HepG2 (cell line): Measurements from ENCODE around the gene UTS2R. TPM values are rescaled to one million over a fixed set of nuclear protein-coding genes. Genes with fewer than 3 reads are reported as not detected.

Experiments
- ARID5B ChIP-seq: IDR thresholded peaks from 2 replicates; pipeline ENCODE4 v1.4.0; 2020; ENCODE audit warnings: mild to moderate bottlenecking, missing genetic modification reagents
- BCL6 ChIP-seq: IDR thresholded peaks from 2 replicates; pipeline ENCODE4 v1.6.1; 2016; ENCODE audit warnings: missing genetic modification reagents, missing compliant biosample characterization
- CEBPG ChIP-seq: IDR thresholded peaks from 2 replicates; pipeline ENCODE4 v1.6.1; 2016
- HOXA3 ChIP-seq: sonication (generic); formaldehyde crosslinking; IDR thresholded peaks from 2 replicates; pipeline ENCODE4 v1.5.0; 2020; ENCODE audit warnings: missing genetic modification reagents
- POLR2AphosphoS2 ChIP-seq: IDR thresholded peaks from 2 replicates; pipeline ENCODE4 v1.6.1; 2011; ENCODE audit warnings: low read depth, low read length, improper control_type of control experiment
- PREB ChIP-seq: sonication (generic); formaldehyde crosslinking; IDR thresholded peaks from 2 replicates; pipeline ENCODE4 v1.4.0; 2020; ENCODE audit warnings: missing genetic modification reagents
- RXRB ChIP-seq: IDR thresholded peaks from 2 replicates; pipeline ENCODE4 v1.6.1; 2016; ENCODE audit warnings: borderline replicate concordance, missing genetic modification reagents, missing compliant biosample characterization
- TRIM24 ChIP-seq: sonication (generic); formaldehyde crosslinking; IDR thresholded peaks from 2 replicates; pipeline ENCODE4 v1.8.0; 2022; ENCODE audit warnings: mild to moderate bottlenecking, missing genetic modification reagents
- ZNF225 ChIP-seq: sonication (generic); formaldehyde crosslinking; IDR thresholded peaks from 2 replicates; pipeline ENCODE4 v1.4.0; 2020; ENCODE audit warnings: mild to moderate bottlenecking, missing genetic modification reagents
- ZNF292 ChIP-seq: sonication (generic); formaldehyde crosslinking; IDR thresholded peaks from 2 replicates; pipeline ENCODE4 v1.8.1; 2022; ENCODE audit warnings: mild to moderate bottlenecking, low read depth, missing genetic modification reagents, borderline replicate concordance
- ZNF589 ChIP-seq: sonication (generic); formaldehyde crosslinking; conservative IDR thresholded peaks from 2 replicates; pipeline ENCODE4 v1.8.0; 2022; ENCODE audit warnings: mild to moderate bottlenecking, moderate library complexity, missing genetic modification reagents
- polyA plus RNA-seq, 8 experiments: library from polyadenylated mRNA; depleted of rRNA in 3 of 8; stranded (reverse) in 7 of 8; unstranded in 1 of 8; fragments of >200 nt; fragmentation: Illumina TruSeq in 4 of 8; extraction: Trizol in 4 of 8; gene quantifications; 2 replicates each; pipeline versions ENCODE4 v1.2.1 to v1.2.3, GENCODE V29; 2011 to 2016; ENCODE audit warnings: low read depth in 4 of 8, missing spikeins in 1 of 8, mixed read lengths in 1 of 8; ENCODE audit not compliant: insufficient read depth in 1 of 8
- total RNA-seq, 5 experiments: library from RNA; depleted of rRNA; stranded (reverse); fragments of >200 nt; fragmentation: Illumina TruSeq; extraction: Trizol; gene quantifications; 2 replicates each; pipeline ENCODE4 v1.2.3, GENCODE V29; 2016; ENCODE audit warnings: low read depth in 1 of 5
- TF ChIP-seq, protein P1 (sequence below): sonication (generic); formaldehyde crosslinking; IDR thresholded peaks from 2 replicates; pipeline ENCODE4 v1.5.0; 2020; ENCODE audit warnings: mild to moderate bottlenecking, missing genetic modification reagents
- TF ChIP-seq, protein P2 (sequence below): sonication (generic); formaldehyde crosslinking; IDR thresholded peaks from 2 replicates; pipeline ENCODE4 v1.4.0; 2020; ENCODE audit warnings: missing genetic modification reagents
- TF ChIP-seq, protein P3 (sequence below): sonication (generic); formaldehyde crosslinking; IDR thresholded peaks from 2 replicates; pipeline ENCODE4 v1.9.0; 2022; ENCODE audit warnings: low read depth, missing genetic modification reagents
- TF ChIP-seq, protein P4 (sequence below): sonication (generic); formaldehyde crosslinking; IDR thresholded peaks from 2 replicates; pipeline ENCODE4 v1.4.0; 2020; ENCODE audit warnings: missing genetic modification reagents, borderline replicate concordance

UTS2R gene
- total and polyA plus RNA-seq, 2 of the 13 experiments (the other 11 are each of a cell fraction or from before 2014, with no cell fraction given): 0.13 to 0.15 TPM

DNA sequence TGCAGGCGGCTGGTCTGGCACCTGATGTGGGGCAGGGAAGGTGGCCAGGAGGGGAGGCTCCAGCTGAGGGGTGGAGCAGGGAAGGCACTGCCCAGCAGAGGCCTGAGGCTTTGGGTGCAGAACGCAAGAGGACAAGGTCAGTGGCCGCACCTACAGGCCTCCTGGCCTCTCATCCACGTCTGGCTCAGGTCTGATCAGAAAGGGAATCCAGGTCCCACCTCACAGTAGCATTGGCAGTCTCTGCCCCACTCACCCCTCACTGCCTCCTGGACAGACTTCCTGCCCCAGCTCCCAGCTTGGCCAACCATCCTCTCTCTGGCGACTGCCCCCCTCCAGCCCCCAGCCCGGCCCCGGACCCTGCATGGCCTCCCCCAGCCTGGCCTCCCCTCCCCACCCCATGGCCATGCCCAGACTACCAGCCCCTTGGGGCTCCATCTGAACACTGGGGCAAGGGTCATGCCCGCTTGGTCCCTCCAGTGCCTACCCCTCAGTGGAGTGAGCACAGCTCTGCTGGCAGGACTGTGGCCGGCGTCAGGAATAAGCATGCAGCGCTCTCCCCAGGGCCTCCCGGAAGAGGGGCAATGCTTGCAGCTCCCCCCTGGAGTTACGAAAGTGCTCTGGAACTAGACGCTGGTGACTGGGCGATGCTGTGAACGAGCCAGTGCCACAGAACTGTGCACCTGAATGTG, 4.6 kb downstream of the UTS2R start (continued):
- peak; percentile 34; the same call in 1 of the 2 replicates for TF ChIP-seq ARID5B (CRISPR knock-in tag)
- TF ChIP-seq, protein P1, sequence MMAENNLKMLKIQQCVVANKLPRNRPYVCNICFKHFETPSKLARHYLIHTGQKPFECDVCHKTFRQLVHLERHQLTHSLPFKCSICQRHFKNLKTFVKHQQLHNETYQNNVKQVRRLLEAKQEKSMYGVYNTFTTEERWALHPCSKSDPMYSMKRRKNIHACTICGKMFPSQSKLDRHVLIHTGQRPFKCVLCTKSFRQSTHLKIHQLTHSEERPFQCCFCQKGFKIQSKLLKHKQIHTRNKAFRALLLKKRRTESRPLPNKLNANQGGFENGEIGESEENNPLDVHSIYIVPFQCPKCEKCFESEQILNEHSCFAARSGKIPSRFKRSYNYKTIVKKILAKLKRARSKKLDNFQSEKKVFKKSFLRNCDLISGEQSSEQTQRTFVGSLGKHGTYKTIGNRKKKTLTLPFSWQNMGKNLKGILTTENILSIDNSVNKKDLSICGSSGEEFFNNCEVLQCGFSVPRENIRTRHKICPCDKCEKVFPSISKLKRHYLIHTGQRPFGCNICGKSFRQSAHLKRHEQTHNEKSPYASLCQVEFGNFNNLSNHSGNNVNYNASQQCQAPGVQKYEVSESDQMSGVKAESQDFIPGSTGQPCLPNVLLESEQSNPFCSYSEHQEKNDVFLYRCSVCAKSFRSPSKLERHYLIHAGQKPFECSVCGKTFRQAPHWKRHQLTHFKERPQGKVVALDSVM (CRISPR knock-in tag): peak; percentile 53; the same call in 1 of the 2 replicates
- TF ChIP-seq, protein P2, sequence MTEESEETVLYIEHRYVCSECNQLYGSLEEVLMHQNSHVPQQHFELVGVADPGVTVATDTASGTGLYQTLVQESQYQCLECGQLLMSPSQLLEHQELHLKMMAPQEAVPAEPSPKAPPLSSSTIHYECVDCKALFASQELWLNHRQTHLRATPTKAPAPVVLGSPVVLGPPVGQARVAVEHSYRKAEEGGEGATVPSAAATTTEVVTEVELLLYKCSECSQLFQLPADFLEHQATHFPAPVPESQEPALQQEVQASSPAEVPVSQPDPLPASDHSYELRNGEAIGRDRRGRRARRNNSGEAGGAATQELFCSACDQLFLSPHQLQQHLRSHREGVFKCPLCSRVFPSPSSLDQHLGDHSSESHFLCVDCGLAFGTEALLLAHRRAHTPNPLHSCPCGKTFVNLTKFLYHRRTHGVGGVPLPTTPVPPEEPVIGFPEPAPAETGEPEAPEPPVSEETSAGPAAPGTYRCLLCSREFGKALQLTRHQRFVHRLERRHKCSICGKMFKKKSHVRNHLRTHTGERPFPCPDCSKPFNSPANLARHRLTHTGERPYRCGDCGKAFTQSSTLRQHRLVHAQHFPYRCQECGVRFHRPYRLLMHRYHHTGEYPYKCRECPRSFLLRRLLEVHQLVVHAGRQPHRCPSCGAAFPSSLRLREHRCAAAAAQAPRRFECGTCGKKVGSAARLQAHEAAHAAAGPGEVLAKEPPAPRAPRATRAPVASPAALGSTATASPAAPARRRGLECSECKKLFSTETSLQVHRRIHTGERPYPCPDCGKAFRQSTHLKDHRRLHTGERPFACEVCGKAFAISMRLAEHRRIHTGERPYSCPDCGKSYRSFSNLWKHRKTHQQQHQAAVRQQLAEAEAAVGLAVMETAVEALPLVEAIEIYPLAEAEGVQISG (CRISPR knock-in tag): peak; percentile 39; the same call in 1 of the 2 replicates
- peak; percentile 50 for TF ChIP-seq RXRB (CRISPR knock-in tag)
- no peak for TF ChIP-seq PREB (CRISPR knock-in tag)
- TF ChIP-seq POLR2AphosphoS2: no peak
- no peak for TF ChIP-seq ZNF589 (CRISPR knock-in tag)
- peak; percentile 89 for TF ChIP-seq CEBPG (CRISPR knock-in tag)
- TF ChIP-seq TRIM24 (CRISPR knock-in tag): no peak
- peak; percentile 60 for TF ChIP-seq BCL6 (CRISPR knock-in tag)
- peak; percentile 31; the same call in 1 of the 2 replicates for TF ChIP-seq HOXA3 (CRISPR knock-in tag)
- peak; percentile 68; the same call in 1 of the 2 replicates for TF ChIP-seq ZNF292 (CRISPR knock-in tag)
- TF ChIP-seq, protein P3, sequence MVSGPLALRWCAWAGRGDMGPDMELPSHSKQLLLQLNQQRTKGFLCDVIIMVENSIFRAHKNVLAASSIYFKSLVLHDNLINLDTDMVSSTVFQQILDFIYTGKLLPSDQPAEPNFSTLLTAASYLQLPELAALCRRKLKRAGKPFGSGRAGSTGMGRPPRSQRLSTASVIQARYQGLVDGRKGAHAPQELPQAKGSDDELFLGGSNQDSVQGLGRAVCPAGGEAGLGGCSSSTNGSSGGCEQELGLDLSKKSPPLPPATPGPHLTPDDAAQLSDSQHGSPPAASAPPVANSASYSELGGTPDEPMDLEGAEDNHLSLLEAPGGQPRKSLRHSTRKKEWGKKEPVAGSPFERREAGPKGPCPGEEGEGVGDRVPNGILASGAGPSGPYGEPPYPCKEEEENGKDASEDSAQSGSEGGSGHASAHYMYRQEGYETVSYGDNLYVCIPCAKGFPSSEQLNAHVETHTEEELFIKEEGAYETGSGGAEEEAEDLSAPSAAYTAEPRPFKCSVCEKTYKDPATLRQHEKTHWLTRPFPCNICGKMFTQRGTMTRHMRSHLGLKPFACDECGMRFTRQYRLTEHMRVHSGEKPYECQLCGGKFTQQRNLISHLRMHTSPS (CRISPR knock-in tag): peak; percentile 84
- TF ChIP-seq, protein P4, sequence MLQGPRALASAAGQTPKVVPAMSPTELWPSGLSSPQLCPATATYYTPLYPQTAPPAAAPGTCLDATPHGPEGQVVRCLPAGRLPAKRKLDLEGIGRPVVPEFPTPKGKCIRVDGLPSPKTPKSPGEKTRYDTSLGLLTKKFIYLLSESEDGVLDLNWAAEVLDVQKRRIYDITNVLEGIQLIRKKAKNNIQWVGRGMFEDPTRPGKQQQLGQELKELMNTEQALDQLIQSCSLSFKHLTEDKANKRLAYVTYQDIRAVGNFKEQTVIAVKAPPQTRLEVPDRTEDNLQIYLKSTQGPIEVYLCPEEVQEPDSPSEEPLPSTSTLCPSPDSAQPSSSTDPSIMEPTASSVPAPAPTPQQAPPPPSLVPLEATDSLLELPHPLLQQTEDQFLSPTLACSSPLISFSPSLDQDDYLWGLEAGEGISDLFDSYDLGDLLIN (CRISPR knock-in tag): peak; percentile 41; the same call in 1 of the 2 replicates
- TF ChIP-seq ZNF225 (CRISPR knock-in tag): peak; percentile 41; the same call in 1 of the 2 replicates
